Left forelimb (tissue), 1 donor: Measurements from ENCODE around the gene PLXDC2.
A peak's percentile ranks its signal among the peaks of the same experiment; 100 is the strongest.
"Not testable (repeated sequence)": the region's sequence is repeated elsewhere in the genome, so short reads cannot be mapped to it uniquely, and the experiment has no call there.

ENCODE experiments used
- DNase-seq: peaks from one replicate; pipeline ENCODE4 v3.0.0-alpha.2; 2018; ENCODE audit warnings: low spot score

PLXDC2 gene

GRCh38 chr10:19816411-19817230, at the start of gene PLXDC2:
TSS of gene PLXDC2 (plus strand) at chr10:19816432.
- DNase-seq, result peak; percentile 83

DNA sequence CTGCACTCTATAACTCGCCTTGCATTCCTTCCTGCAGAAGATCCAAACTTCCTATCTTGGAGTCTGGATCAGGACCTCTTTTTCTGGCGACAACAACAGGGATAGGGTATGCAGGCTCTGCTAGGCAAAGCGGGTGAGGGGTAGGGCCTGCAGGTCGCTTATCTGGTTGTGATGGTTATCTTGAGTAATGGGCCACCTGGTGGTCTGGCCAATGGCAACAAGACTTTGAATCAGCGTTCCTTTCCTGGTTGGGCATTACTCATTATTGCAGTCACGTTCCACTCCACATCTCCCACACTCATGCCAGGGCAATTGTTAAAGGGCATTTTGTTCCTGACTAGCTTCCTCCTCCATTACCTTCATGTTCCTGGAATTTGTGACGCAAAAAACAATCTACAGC, 48.4 kb upstream of the PLXDC2 start:
- DNase-seq, result no peak

- not testable (repeated sequence) for DNase-seq
These were observed 46.4 kb upstream of the PLXDC2 start for GRCh38 chr10:19769826-19770225.

DNA sequence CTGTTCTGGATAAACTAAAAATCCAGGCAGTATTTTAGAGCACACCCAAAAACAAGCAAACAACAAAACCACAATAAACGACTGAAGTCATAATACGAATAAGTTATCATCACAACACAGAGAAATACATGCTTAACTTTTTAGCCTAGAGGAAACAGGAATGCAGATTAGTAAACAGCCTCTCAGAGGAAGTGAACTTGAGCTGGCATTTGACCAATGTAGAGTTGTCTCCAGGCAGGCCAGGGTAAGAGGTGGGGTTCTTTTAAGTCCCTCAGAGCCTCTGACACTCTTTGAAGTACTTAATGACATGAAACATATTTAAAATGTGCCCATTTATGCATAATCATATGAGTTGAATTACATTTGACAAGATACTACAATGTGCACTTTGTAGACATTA, 43.3 kb upstream of the PLXDC2 start:
- DNase-seq, result no peak

GRCh38 chr10:19775296-19775695, 40.9 kb upstream of the PLXDC2 start:
- no peak for DNase-seq

DNA sequence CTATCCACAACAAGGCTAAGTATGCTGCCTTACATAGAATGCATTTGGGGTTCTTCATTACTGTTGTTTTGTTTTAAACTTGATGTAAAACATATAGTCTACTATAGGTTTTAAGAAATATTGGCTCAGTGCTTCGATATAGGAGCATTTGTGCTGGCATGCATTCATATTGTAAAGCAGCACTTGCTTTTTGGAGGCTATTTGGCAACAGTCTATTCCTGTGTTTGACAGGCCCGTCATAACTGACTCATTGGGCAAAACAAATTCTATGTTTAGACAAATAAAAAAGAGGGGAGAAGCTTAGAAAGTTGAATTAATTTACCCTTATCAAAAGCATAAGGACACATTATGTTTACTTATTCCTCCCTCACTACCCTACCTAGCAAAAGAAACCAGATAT, 38.4 kb upstream of the PLXDC2 start:
- DNase-seq, result no peak

GRCh38 chr10:19778996-19779395, 37.2 kb upstream of the PLXDC2 start:
- no peak for DNase-seq

DNA sequence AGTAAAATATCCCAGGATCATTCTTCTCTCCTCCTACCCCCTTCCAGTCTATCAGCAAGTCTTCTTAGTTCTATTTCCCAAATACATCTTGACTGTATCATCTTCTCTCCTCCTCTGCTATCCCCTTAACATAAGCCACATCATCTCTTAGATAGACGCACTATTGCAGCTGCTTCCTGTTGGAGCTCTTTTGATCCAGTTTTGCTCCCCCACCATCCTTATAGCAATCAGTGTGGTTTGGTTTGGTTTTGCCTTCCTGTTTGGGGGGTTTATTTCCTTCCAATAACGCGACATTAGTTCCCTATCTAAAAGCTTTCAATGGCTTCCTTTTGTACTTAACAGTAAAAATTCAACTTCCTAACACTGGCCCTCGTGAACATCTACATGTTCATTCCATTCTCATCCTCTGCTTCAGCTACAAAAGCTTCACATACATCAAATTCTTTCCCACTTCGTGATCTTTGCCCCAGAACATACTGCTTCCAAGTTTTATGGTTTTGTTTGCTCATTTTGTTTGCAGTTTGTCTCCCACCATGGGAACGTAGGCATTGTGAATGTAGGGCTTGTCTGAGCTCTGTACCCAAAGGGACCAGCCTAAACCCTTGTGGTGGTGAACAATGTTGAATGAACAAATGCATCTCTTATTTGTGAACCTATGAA, 33.7 kb upstream of the PLXDC2 start:
- no peak for DNase-seq

DNA sequence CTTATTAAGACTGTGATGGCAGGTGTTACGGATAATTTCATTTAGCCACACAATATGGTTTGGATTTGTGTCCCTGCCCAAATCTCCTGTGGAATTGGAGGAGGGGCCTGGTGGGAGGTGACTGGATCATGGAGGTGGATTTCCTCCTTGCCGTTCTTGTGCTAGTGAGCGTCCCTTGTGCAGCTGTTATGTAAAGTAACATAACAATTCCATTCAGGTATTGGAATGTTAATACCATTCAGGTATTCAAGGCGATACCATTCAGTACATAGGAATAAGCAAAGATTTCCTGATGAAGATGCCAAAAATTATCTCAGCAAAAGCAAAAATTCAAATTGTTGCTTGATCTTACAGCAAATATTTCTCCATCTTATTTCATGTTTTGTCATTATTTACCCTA, 32.5 kb upstream of the PLXDC2 start:
- no peak for DNase-seq

DNA sequence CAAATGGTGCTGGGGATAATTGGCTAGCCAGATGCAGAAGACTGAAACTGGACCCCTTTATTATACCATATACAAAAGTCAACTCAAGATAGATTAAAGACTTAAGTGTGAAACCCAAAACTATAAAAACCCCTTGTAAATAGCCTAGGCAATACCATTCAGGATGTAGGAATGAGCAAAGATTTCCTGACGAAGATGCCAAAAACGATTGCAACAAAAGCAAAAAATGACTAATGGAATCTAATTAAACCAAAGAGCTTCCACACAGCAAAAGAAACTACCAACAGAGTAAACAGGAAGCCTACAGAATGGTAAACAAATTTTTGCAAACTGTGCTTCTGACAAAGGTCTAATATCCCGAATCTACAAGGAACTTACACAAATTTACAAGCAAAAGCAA, 30.9 kb upstream of the PLXDC2 start:
- no peak for DNase-seq

DNA sequence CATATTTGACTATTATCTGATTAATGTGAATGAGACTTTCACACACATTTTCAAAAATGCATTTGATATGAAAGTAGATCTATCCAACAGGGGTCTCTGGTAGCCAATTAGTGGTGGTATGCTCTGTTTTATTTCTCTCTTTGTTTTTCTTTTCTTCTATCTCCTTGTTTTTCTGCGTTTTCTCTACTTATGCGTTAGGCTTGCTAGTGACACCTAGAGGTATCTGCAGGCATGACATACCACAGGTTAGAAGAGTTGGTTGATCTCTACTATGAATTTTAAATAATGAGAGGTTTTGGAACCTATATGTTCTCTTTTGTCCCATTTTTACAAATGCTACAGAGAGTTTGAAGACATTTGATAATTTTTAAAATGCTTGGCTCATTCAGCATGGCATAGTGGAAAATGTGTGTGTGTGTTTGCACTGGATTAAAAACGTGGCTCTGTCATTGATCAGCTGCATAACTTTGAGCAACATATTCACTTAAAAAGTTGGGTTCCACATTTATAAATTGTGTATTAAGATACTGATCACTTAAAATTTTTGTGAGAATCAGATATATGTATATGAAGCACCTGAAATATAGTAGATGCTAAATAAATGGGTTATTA, 28.1 kb upstream of the PLXDC2 start:
- no peak for DNase-seq

DNA sequence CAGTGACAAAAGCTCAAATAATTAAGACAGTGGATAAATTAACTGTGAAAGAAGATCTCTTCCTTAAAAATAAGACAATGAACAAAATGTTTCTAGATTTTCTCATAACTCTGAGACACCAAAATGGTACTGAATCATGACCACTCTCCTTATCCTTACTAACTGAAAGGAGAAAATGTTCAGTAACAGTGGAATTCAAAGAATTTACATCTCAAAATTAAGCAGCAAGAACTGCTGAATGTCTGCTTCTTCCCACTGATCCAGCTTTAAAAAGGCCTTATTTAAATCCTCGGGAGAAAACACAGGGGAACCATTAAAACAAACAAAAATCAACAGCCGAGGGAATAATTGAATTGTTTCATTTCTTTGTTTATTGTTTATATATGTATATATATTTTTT, 27.3 kb upstream of the PLXDC2 start:
- no peak for DNase-seq

DNA sequence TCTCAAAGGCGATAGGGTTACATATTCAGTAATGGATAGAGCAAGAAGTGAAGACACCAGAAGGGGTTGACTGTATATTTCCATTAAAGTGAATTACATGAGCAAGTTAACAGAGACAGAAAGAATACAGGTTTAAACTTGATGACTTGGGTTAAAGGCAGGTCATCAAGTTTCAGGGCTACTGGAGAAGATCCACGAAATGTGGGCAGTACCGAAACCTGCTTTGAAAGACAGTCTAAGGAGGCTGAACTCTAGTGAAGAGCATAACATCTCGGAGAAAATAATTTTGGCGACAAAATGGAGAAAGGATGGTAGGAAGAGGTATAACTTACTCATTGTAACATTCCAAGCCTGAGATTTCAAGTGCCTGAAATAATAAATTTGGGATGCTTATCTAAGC, 26.6 kb upstream of the PLXDC2 start:
- DNase-seq, result no peak

DNA sequence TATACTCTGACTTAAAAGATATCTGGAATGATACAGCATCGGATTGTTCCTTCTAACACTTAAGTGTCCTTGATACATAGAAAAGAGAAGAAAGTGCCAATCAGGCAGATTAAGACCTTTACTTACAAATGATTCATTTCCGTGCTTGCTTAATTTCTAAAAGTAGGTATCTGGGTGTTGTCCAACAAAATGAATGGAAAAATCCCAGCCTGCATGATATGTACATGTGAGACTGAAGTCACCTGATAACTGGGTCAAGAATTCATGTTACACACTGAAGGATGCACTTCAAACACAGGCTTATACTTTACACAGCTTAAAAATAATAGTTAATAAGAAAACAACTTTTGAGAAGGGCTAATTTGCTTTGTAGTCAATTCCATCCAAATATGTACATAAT, 25.2 kb upstream of the PLXDC2 start:
- no peak for DNase-seq

DNA sequence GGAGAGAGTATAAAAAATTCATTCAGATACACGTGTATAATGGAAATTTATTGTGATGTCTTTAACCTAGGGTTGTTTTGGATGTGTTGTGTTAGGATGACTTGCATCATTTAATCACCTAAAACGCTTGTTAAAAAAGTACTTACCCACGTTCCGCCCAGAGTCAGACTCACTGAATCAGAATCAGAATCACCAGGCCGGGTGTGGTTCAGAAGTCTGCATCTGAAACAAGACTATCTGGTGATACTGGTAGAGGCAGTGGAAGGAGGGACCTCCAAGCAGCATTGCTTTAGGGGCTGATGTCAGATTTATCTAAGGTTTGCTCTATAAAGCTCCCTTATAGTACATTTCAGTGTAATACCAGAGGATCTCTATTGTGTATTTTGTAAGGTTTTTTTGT, 20.5 kb upstream of the PLXDC2 start:
- no peak for DNase-seq

DNA sequence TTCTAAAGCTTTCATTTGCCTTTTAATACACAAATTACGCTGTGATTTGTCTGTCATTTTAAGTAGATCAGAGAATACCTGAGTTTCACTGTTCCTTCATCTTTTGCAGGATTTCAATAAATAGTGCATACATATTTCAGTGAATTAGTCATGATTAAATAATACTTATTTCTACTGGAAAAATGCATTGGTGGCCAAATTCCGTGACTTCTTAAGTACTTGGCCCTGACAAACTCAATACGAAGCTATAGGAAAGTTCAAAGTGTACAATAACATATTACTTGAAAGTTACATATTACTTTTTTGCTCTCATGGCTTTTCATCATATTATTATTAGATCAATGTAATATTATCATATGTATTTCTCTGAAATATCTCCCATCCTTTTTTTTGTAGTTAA, 16.1 kb upstream of the PLXDC2 start:
- DNase-seq, result no peak

- no peak for DNase-seq
These were observed 14.9 kb upstream of the PLXDC2 start for GRCh38 chr10:19801369-19801768.

GRCh38 chr10:19803676-19804075, 12.6 kb upstream of the PLXDC2 start:
- DNase-seq, result no peak

DNA sequence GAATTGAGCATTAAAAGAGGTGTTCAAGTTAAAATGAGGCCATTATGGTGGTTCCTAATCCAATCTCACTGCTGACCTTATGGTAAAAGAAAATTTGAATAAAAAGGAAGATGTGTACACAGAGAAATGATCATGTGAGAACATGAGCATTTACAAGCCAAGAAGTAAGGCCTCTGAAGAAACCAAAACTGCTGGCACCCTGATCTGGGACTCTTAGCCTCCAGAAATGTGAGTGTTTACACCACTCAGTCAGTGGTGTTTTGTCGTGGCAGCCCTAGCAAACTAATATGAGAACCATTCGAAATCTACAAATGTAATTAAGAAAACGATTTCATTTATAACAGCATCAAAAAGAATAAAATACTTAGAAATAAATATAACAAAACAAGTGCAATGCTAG, 6.8 kb upstream of the PLXDC2 start:
- no peak for DNase-seq

GRCh38 chr10:19811540-19811939, 4.7 kb upstream of the PLXDC2 start:
- no peak for DNase-seq

GRCh38 chr10:19812976-19813375, 3.3 kb upstream of the PLXDC2 start:
- no peak for DNase-seq

DNA sequence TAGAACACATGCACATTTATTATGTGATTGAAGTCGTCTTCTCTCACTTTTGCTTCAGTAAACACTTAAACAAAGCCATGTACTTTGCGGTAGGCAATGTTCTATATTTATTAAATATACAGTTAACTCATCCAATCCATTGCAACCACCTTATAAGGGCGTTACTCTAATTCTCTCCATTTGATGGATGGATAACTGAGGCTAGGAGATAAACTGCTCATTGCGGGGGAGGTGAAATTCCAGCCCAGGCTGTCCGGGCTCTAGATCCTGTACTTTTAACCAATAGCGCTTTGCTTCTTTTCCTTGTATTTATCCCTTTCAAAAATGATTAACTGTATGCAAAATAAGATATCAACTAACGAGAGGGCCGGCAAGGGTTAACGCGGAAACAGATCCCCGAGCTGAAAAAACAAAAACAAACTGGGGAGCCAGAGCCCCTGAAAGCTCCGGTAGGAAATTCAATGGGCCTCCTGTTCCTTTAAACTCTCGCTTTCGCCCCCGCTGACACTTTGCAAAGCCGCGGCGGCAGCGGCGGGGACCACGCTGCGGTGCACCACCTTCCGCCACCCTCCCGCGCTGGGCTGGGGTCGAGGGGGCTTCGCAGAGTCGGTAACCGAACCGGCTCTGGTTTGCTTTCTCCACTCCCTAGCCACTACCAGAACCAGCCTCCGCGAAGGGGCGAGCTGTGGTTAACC, 1.0 kb upstream of the PLXDC2 start:
- no peak for DNase-seq
